ENCODE data around the gene SLC43A3. TPM values are rescaled to one million over a fixed set of nuclear protein-coding genes. Genes with fewer than 3 reads are reported as not detected.

The SLC43A3 gene
- total and polyA plus RNA-seq, 9 of the 15 experiments (the other 6 are each of a cell fraction or from before 2014, with no cell fraction given), result 63.7 to 281 (median 139) TPM

- H3K9ac ChIP-seq (ENCODE audit: insufficient read depth in 1 of 2, low read depth in 2 of 2, low read length in 2 of 2), result no peak overlapping the region
- ATAC-seq (no peak), FAIRE-seq (no peak), DNase-seq (ENCODE audit: extremely low read depth in 1 of 4, low spot score in 3 of 4) (no peak)
- ChIA-PET CTCF (ENCODE audit: low intra/inter-chr PET ratio) (no interaction called here), POLR2A (interaction anchor here (0.7 to 0.8 kb wide), 2 partner anchors 219 to 1322 kb away, joined by 3 read pairs; no protein-coding TSS in a partner anchor)
- H3K27me3 ChIP-seq (ENCODE audit: control insufficient read depth in 2 of 2, insufficient read depth in 2 of 2, low read length in 2 of 2), result no peaks in the 10 kb centered on the region
- no peaks in the 10 kb centered on the region for H3K9me3 ChIP-seq (replicated peaks; ENCODE audit: control insufficient read depth, insufficient read depth, low read depth, low read length)
- intact Hi-C loops (cut with micrococcal nuclease) (no loop called here), in situ Hi-C loops (cut with MboI) (no loop called here)
- peaks cover 20% of the 10 kb centered on the region for H4K20me1 ChIP-seq (replicated peaks; ENCODE audit: control insufficient read depth, insufficient read depth, low read length)
- no TSS peak for BruUV-seq (replicated peaks)
- H3K4me2 ChIP-seq (ENCODE audit: insufficient read depth, low read length), result no peak overlapping the region
- peaks cover 97% of the 10 kb centered on the region for H3K79me2 ChIP-seq (ENCODE audit: control insufficient read depth, insufficient read depth, low read length)
- H3K4me3 ChIP-seq, result no peak overlapping the region
- peak overlapping the region; percentile 18; the same call in 1 of the 3 replicates for H3K27ac ChIP-seq (ENCODE audit: extremely low read depth, low read depth, low read length)
- no peak overlapping the region for H2AFZ ChIP-seq (ENCODE audit: low read depth, low read length)
- TF ChIP-seq GATAD2A (IDR thresholded peaks at IDR 0.05) (no peak), CBX2 (IDR thresholded peaks at IDR 0.05; ENCODE audit: insufficient read depth, low read length, poor library complexity, severe bottlenecking) (no peak), YY1 (IDR thresholded peaks at IDR 0.05; ENCODE audit: borderline replicate concordance in 1 of 3, control insufficient read depth in 1 of 3, extremely low read depth in 1 of 3, insufficient read depth in 3 of 3, insufficient read length in 1 of 3, insufficient replicate concordance in 2 of 3, low read depth in 1 of 3, low read length in 2 of 3) (no peak), FOXP4 (CRISPR knock-in tag; IDR thresholded peaks at IDR 0.05; ENCODE audit: borderline replicate concordance) (no peak), PML (IDR thresholded peaks at IDR 0.05; ENCODE audit: low read length) (peak; percentile 6; the same call in 1 of the 2 replicates), RBM22 (IDR thresholded peaks at IDR 0.05; ENCODE audit: low read depth, low read length, poor library complexity, severe bottlenecking) (no peak)
- peaks cover 94% of the 10 kb centered on the region for H3K36me3 ChIP-seq (ENCODE audit: control insufficient read depth, insufficient read depth, low read length)
- H3K9me1 ChIP-seq (ENCODE audit: control insufficient read depth, insufficient read depth, low read length), result peaks cover 7% of the 10 kb centered on the region
- H3K4me1 ChIP-seq (replicated peaks in 1 of 2; ENCODE audit: control insufficient read depth in 2 of 2, insufficient read depth in 2 of 2, low read length in 2 of 2), result peaks cover 28 to 31% of the 10 kb centered on the region in 2 experiments; a peak in 4 of 5 replicates
Measured at GRCh38 chr11:57421805-57422204, 5.1 kb downstream of the SLC43A3 start.

Data from K562 (cell line).